Amniotic epithelial cell (primary cell): ENCODE results near the gene MYMX.

ENCODE experiments used
- DNase-seq: peaks from one replicate; pipeline ENCODE4 v3.0.0-alpha.2; 2010; ENCODE audit warnings: low read depth

Gene MYMX

DNA sequence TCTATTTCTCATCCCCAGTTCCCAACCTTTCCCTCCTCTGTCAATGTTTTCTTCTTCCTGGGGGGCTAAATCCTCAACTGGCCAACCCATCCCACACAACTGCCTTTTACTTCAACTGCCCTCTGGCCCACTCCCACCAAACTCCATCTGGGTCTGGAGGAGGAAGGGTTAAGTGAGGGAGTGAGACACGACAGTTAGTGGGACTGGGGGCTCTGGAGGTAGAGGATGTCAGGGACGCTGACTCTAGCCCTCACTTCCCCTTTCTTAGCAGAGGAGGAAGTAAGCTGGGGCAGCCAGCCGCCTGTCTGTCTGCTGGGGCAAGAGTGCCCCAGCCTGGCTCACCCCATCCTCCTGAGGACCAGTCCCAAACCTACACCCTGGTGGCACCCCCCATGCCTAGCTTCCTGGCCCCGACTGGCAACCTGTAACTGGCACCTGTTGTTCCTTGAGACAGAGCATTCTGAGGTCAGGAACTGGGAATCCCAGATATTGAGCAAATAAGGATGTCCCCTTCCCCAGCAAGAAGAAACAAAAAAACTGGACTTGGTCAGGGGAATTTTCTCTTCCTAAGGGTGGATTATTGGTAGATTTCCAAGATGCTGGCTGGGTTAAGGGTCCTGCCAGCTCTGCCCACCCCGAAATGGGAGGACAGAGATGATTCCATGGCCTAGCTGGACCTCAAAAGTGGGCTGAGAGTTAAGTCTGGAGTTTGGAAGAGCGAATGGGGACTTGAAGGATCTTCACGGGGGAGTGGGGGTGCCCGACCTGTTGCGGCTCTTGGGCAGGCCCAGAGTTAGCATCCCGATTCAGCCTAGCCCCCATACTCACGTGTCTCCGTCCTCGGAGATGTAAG is 47.7 kb downstream of the MYMX start:
- DNase-seq = no peak

DNA sequence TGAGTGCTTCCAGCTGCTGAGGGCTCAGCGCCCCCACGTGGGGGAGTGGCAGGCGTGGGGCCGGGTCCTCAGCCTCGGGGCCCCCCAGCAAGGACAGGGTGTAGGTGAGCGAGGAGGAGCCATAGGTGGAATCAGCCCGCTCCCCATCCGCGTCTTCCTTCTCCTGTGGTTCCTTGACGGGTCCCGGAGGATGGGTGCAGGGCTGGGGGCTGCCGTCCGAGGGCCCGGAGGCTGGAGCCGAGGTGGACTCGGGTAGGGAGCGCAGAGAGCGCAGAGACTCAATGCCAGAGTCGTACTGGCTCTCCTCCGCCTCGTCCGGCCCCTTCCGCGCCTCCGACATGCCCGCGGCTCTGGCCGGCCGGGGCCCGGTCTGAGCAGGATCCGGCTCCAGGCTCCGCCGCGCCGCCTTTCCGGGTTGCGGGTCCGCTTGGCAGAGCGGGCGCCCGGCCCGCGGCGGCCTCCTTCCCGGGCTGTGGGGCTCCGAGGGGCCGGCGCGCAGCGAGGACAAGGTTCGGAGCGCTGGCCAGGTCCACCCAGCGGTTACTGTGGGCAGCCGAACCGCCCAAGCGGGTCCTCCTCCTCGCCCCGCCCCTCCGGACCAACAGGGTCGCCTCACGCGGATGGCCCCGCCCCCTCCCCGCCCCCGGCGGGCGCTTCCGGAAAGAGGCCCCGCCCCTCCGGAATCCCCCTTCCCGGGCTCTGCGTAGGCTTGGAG is 48.4 kb downstream of the MYMX start, which contains the start of gene NFKBIE:
Gene NFKBIE, minus strand, starts transcription at position 545 of the 715 bp plus-strand sequence. Its CDS starts 205 bp downstream, at position 340.
- peak; percentile 88 for DNase-seq

DNA sequence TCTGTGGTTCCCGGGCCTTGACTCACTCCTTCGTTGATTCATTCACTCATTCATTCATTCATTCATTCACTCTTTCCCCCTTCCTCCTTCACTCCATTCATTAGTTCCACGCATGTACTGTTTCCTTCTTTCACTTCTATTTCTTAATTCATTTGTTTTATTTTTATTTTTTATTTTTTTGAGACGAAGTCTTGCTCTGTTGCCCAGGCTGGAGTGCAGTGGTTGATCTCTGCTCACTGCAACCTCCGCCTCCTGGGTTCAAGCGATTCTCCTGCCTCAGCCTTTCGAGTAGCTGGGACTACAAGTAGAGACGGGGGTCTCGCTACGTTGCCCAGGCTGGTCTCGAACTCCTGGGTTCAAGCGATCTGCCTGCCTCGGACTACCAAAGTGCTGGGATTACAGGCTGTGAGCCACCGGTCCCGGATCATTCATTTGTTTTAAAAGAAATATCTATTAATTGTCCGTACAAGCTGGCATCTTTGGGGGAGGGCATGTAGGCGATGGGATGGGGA is 49.1 kb downstream of the MYMX start:
- DNase-seq = no peak

DNA sequence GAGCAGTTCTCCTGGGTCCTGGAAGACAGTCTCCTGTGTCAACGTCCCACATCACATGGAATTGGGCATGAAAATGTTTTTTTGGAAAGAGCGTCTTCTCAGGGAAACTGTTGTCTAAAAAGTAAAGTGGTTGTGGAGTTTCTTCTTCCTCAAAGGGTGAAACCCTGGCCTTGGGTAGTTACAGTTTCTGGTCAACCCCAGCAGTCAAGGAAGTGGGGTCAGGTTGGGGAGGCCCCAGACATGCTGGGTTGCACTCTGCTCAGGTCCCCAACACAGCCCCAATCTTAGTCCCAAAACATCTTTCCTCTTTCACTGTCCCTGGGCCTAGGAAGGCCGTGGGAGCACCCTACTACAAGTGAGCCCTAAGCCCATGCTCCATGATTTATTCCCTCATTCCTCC is 49.6 kb downstream of the MYMX start:
- no peak for DNase-seq

GRCh38 chr6:44267252-44267651 is 50.5 kb downstream of the MYMX start:
- no peak for DNase-seq
